Activated T-cell treated with anti-CD3 and anti-CD28 coated beads, Interleukin-2, amount 50 U/mL, for 4 hours (primary cell): ENCODE measurements around the gene TSC2. TPM values are rescaled to one million over a fixed set of nuclear protein-coding genes. Genes with fewer than 3 reads are reported as not detected.

Experiments
- ATAC-seq, 2 donors: fragments of 200-7000 bp; cut with Tn5 transposase; one replicate each; pipeline ENCODE4 v1.10.0; 2021
- DNase-seq: peaks from one replicate; pipeline ENCODE4 v3.0.0-alpha.2; 2020
- H3K27me3 Mint-ChIP-seq: one replicate; pipeline ENCODE4 v1.8.0; 2021; ENCODE audit warnings: low read depth, mixed read lengths
- H3K36me3 Mint-ChIP-seq: one replicate; pipeline ENCODE4 v1.8.0; 2022; ENCODE audit warnings: mixed read lengths; ENCODE audit not compliant: insufficient read depth
- H3K4me1 Mint-ChIP-seq: one replicate; pipeline ENCODE4 v1.8.0; 2021; ENCODE audit warnings: low read depth, mixed read lengths
- H3K4me3 Mint-ChIP-seq: one replicate; pipeline ENCODE4 v1.8.0; 2021; ENCODE audit warnings: mild to moderate bottlenecking, moderate library complexity, mixed read lengths
- H3K9me3 Mint-ChIP-seq: one replicate; pipeline ENCODE4 v1.8.0; 2021; ENCODE audit warnings: mixed read lengths
- total RNA-seq, 3 donors: library from RNA; stranded (reverse); gene quantifications; one replicate each; pipeline ENCODE4 v1.2.1, GENCODE V29; 2021

The TSC2 gene
- total RNA-seq, 3 donors from 2014 or later = 87.6 to 98.0 (median 94.5) TPM

- ATAC-seq (no peak), DNase-seq (no peak)
- H3K4me3 Mint-ChIP-seq = no peak overlapping the region
- H3K9me3 Mint-ChIP-seq = no peaks in the 10 kb centered on the region
- H3K36me3 Mint-ChIP-seq = peaks cover 6% of the 10 kb centered on the region
- H3K4me1 Mint-ChIP-seq = no peaks in the 10 kb centered on the region
- H3K27me3 Mint-ChIP-seq = no peaks in the 10 kb centered on the region
Observed at GRCh38 chr16:2058420-2058819, 10.6 kb downstream of the TSC2 start.

- Mint-ChIP-seq H3K4me3 (no peak overlapping the region), H3K9me3 (no peaks in the 10 kb centered on the region), H3K4me1 (no peaks in the 10 kb centered on the region), H3K27me3 (no peaks in the 10 kb centered on the region), H3K36me3 (peaks cover 10% of the 10 kb centered on the region)
- ATAC-seq (no peak), DNase-seq (no peak)
Observed at GRCh38 chr16:2058872-2059271, 11.1 kb downstream of the TSC2 start.

- DNase-seq = no peak
- Mint-ChIP-seq H3K36me3 (peaks cover 10% of the 10 kb centered on the region), H3K4me3 (no peak overlapping the region), H3K27me3 (no peaks in the 10 kb centered on the region), H3K9me3 (no peaks in the 10 kb centered on the region), H3K4me1 (no peaks in the 10 kb centered on the region)
- ATAC-seq = no peak
Observed at GRCh38 chr16:2060346-2060745, 12.6 kb downstream of the TSC2 start.

GRCh38 chr16:2061023-2061422 lies 13.2 kb downstream of the TSC2 start:
- H3K4me1 Mint-ChIP-seq = no peaks in the 10 kb centered on the region
- ATAC-seq = no peak
- H3K36me3 Mint-ChIP-seq = peaks cover 12% of the 10 kb centered on the region
- H3K4me3 Mint-ChIP-seq = no peak overlapping the region
- H3K27me3 Mint-ChIP-seq = no peaks in the 10 kb centered on the region
- H3K9me3 Mint-ChIP-seq = no peaks in the 10 kb centered on the region
- no peak for DNase-seq

GRCh38 chr16:2061526-2061925 lies 13.7 kb downstream of the TSC2 start:
- Mint-ChIP-seq H3K4me3 (no peak overlapping the region), H3K9me3 (no peaks in the 10 kb centered on the region), H3K4me1 (no peaks in the 10 kb centered on the region), H3K27me3 (no peaks in the 10 kb centered on the region), H3K36me3 (peaks cover 16% of the 10 kb centered on the region)
- no peak for ATAC-seq
- no peak for DNase-seq

- H3K36me3 Mint-ChIP-seq = peaks cover 17% of the 10 kb centered on the region
- no peak overlapping the region for H3K4me3 Mint-ChIP-seq
- no peaks in the 10 kb centered on the region for H3K9me3 Mint-ChIP-seq
- no peak for DNase-seq
- no peaks in the 10 kb centered on the region for H3K27me3 Mint-ChIP-seq
- ATAC-seq = no peak
- no peaks in the 10 kb centered on the region for H3K4me1 Mint-ChIP-seq
Observed at GRCh38 chr16:2062801-2063200, 15.0 kb downstream of the TSC2 start.

GRCh38 chr16:2063861-2064260 lies 16.1 kb downstream of the TSC2 start:
- Mint-ChIP-seq H3K27me3 (no peaks in the 10 kb centered on the region), H3K4me1 (no peaks in the 10 kb centered on the region), H3K4me3 (no peak overlapping the region), H3K36me3 (peaks cover 23% of the 10 kb centered on the region), H3K9me3 (no peaks in the 10 kb centered on the region)
- no peak for DNase-seq
- ATAC-seq = no peak

GRCh38 chr16:2064368-2064945 lies 16.7 kb downstream of the TSC2 start:
- Mint-ChIP-seq H3K36me3 (peaks cover 25% of the 10 kb centered on the region), H3K4me3 (no peak overlapping the region), H3K4me1 (no peaks in the 10 kb centered on the region), H3K9me3 (no peaks in the 10 kb centered on the region), H3K27me3 (no peaks in the 10 kb centered on the region)
- DNase-seq = no peak
- no peak for ATAC-seq

GRCh38 chr16:2066139-2066538 lies 18.4 kb downstream of the TSC2 start:
- Mint-ChIP-seq H3K4me3 (no peak overlapping the region), H3K9me3 (no peaks in the 10 kb centered on the region), H3K27me3 (no peaks in the 10 kb centered on the region), H3K36me3 (peaks cover 25% of the 10 kb centered on the region), H3K4me1 (no peaks in the 10 kb centered on the region)
- ATAC-seq = no peak
- DNase-seq = no peak

GRCh38 chr16:2070576-2071453 lies 23.0 kb downstream of the TSC2 start:
- no peak for DNase-seq
- ATAC-seq = no peak
- no peaks in the 10 kb centered on the region for H3K27me3 Mint-ChIP-seq
- no peaks in the 10 kb centered on the region for H3K4me1 Mint-ChIP-seq
- no peak overlapping the region for H3K4me3 Mint-ChIP-seq
- no peaks in the 10 kb centered on the region for H3K9me3 Mint-ChIP-seq
- H3K36me3 Mint-ChIP-seq = peaks cover 25% of the 10 kb centered on the region

GRCh38 chr16:2071454-2072202 lies 23.8 kb downstream of the TSC2 start:
- Mint-ChIP-seq H3K9me3 (no peaks in the 10 kb centered on the region), H3K4me3 (no peak overlapping the region), H3K27me3 (no peaks in the 10 kb centered on the region), H3K36me3 (peaks cover 19% of the 10 kb centered on the region), H3K4me1 (no peaks in the 10 kb centered on the region)
- no peak for ATAC-seq
- no peak for DNase-seq

- ATAC-seq (no peak), DNase-seq (no peak)
- Mint-ChIP-seq H3K4me3 (no peak overlapping the region), H3K9me3 (no peaks in the 10 kb centered on the region), H3K4me1 (no peaks in the 10 kb centered on the region), H3K36me3 (peaks cover 19% of the 10 kb centered on the region), H3K27me3 (no peaks in the 10 kb centered on the region)
Observed at GRCh38 chr16:2072926-2073325, 25.1 kb downstream of the TSC2 start.

GRCh38 chr16:2074071-2074470 lies 26.3 kb downstream of the TSC2 start:
- ATAC-seq = no peak
- H3K36me3 Mint-ChIP-seq = peaks cover 11% of the 10 kb centered on the region
- H3K4me1 Mint-ChIP-seq = no peaks in the 10 kb centered on the region
- H3K27me3 Mint-ChIP-seq = no peaks in the 10 kb centered on the region
- no peak overlapping the region for H3K4me3 Mint-ChIP-seq
- DNase-seq = no peak
- no peaks in the 10 kb centered on the region for H3K9me3 Mint-ChIP-seq

GRCh38 chr16:2075631-2076030 lies 27.8 kb downstream of the TSC2 start:
- Mint-ChIP-seq H3K4me1 (no peaks in the 10 kb centered on the region), H3K4me3 (no peak overlapping the region)

More at GRCh38 chr16:2075631-2076030, 27.8 kb downstream of the TSC2 start:
- peaks cover 11% of the 10 kb centered on the region for H3K36me3 Mint-ChIP-seq
- H3K9me3 Mint-ChIP-seq = no peaks in the 10 kb centered on the region
- DNase-seq (no peak), ATAC-seq (no peak)
- no peaks in the 10 kb centered on the region for H3K27me3 Mint-ChIP-seq
